GM19193 (cell line): ENCODE results near the gene DSCAML1.

Source experiments
- POLR2A ChIP-seq: IDR thresholded peaks from 4 replicates; pipeline ENCODE4 v1.6.1; 2011; ENCODE audit not compliant: insufficient read depth, insufficient read length; ENCODE audit errors: extremely low read depth

Gene DSCAML1

DNA sequence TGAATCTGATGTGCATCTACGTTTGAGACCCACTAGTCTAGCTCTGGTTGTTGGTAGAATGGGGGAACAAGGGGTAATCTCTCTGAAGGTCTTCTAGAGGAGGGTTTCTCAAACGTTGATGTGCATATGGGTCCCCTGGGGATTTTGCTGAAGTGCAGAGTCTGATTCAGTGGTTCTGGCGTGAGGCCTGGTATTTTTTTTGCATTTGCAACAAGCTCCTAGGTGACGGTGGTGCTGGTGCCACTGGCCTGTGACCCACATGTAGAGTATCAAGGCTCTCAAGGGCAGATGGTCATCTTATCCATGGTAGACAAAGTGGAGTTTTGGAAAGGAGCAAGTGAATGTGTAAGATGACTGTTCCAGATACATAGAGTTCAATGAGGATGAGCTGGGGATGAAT lies 372.2 kb downstream of the DSCAML1 start:
- no peak for TF ChIP-seq POLR2A

DNA sequence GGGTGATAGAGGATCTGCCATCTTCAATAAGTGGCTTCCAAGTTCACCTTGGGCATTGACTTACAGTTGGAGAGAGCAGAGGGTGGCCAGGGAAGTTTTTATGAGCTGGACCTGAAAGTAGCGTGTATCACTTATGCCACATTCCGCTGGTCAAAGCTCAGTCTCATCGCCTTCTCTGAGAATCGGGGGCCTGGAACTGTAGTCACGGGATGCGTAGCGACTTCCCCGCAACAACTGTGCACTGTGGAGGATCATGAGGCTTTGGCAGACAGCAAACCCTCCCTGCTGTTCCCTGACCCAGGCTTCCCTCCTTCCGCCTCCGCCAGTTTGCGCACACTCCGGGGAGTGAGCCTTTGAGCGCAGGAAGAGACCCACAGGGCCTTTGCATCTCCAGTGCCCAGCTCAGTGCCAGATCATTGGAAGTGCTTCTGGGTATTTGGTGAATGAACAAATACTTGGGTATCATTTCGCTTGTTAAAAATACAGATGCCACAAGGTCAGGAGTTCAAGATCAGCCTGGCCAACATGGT lies 373.9 kb downstream of the DSCAML1 start:
- no peak for TF ChIP-seq POLR2A

DNA sequence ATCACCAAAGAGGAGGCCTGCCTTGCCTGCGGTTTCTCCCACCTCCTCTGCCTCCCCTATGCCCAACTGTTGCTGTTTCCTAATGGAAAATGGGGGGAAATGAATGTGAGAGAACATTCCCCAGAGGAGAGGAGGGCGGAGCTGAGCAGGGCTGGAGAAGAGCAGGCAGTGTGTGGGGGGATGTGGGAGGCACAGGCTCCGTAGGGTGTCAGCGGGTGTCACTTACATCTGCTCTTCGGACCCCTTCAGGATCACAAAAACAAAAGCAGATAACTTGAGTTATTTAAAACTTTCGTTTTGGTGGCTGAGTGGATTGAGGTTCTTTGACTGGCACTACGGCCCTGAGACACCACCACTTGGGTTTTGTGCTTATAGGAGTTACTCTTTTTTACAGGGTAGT lies 375.5 kb downstream of the DSCAML1 start:
- no peak for TF ChIP-seq POLR2A

DNA sequence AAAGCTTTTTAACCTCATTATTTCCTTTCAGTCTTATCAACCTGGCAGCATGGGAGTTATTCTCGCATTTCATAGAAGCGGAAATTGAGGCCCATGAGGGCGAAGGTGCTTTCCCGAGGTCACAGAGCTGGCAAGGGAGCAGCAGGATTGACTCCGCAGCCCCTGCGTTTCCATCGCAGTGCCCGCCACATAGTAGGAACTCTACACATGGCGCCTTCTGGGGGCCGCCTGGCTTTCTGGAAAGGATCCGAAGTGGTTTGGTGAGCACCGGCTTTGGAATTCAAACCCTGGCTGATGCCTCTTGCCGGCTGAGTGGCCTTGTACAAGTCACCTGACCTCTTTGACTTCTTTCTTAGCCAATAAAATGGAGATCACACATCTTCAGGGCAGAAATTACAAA lies 376.0 kb downstream of the DSCAML1 start:
- no peak for TF ChIP-seq POLR2A

DNA sequence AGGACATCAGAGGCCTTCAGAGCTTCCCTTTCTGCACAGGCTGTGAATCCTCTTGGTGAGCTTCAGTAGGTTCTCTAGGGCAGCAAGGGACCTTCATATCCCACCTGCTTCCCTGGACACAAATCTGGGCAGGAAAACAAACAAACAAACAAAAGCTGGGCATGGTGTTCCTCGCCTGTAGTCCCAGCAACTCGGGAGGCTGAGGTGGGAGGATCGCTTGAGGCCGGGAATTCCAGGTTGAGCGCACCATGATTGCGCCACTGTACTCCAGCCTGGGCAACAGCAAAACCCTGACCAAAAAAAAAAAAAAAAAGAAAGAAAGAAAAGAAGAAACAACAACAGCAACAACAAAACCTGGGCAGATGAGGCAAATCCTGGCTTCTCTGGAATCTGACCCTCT lies 376.4 kb downstream of the DSCAML1 start:
- no peak for TF ChIP-seq POLR2A

DNA sequence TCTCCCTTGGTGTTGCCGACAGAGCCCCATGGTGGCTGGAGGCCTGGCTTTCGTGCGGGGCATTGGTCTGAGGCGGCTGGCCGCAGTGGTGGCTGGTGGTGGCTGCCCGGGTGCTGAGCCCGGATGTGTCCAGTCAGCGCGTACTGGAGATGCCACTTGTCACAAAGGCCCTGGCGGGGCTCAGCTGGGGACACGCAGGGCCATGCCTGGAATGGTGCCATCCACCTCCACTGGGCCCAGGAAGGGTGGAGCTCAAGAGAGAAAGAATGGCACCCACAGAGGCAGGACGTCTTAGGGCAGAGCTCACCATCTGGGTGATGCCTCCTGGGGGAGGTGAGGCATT lies 376.9 kb downstream of the DSCAML1 start:
- TF ChIP-seq POLR2A: no peak

DNA sequence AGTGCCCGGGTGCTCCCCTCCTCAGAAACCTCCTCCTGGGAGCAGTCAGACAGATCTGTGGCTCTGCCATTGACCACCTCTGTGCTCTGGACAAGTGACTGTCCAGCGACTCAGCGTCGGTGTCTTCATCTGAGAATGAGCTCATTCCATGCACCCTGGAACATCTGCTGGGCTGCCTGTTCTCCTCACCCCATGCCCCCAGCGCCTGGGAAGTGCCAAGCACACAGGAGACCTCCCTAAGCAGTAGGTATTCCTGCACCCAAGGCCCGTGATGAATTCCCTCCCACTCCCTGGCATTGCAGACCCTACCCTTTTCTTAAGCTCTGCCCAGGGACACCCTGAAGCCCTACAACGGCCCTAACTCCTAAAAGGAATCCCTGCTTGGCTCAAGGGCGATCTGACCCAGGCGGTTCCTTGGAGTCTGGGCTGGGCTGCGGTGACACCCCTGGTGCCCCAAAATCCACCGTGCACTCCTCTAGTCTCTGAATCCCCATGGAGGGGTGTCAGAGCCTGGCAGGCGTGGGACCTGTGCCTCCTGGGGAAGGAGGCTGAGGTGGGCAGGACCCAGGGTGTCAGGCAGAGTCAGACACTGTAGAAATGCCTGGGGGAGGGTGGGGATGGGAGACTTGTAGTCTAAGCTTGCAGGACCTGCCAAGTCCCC lies 377.4 kb downstream of the DSCAML1 start:
- TF ChIP-seq POLR2A: no peak

DNA sequence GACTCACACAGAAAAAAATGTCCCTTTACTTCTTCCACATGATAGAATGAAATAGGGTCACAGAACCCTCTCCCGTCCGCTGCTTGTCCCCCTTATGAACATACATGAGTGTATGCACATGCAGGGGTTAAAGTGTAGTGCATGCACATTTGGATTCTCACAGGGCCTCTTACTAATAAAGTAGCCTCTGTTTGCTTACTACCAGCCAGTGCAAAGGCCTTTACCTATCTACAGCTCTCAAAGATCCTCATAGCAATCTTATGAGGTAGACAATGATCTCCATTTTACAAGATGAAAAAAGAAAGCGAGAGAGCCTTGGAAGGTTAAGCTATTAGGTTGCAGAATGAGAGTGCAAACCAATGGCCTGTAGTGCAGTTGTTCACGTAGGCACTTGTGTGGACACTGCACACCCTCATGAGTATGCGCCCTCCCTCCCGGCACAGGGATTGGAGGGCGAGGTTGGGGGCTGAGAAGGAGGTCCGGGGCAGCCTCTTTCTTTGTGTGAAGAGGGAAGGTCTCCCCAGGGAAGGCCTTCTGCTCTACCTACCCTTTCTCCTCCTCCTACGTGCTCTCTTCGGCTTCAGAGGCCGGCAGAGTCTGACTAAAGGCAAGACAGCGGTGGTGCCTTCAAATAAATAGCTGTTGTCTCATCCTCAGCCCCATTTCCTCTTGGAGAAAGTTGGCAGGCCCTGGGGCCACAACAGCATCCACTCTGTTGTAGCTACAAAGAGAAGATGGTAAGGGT lies 378.1 kb downstream of the DSCAML1 start:
- TF ChIP-seq POLR2A: no peak

DNA sequence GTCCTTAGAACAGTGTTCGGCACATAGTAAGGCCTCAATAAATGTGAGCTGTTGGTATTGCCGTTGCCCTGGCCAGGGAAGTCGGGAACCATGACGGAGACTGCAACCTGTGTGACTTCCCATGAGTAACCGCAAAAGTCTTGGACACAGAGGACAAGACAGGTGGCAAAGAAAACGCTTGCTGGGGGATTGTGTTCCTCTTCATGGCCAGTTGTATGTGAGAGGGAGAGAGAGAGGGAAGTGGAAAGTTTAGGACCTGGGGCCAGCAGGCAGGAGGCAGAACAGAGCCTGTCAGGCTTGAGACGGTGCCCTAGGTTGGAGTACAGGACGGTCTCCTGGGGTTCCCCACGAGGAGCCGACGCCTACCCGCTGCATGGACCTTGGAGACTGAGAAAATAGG lies 379.2 kb downstream of the DSCAML1 start:
- no peak for TF ChIP-seq POLR2A

DNA sequence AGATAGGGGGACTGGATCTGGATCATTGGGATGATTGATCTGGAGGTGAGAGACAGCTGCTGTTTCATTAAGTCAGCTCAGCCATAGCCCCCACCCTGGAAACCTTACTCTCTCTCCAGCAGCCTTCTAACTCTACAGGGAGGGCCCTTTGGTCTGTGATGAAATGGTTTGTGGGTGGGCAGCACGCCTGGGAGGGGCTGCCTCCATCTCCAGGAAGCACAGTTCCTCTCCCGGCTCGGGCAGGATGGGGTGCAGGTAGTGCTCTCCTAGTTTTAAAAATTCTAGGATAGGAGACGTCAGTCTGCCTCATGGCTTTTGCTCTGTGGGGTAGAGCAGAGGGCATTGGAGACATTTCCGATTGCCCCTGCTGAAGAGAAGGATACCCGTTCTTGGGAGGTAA lies 379.7 kb downstream of the DSCAML1 start:
- no peak for TF ChIP-seq POLR2A

DNA sequence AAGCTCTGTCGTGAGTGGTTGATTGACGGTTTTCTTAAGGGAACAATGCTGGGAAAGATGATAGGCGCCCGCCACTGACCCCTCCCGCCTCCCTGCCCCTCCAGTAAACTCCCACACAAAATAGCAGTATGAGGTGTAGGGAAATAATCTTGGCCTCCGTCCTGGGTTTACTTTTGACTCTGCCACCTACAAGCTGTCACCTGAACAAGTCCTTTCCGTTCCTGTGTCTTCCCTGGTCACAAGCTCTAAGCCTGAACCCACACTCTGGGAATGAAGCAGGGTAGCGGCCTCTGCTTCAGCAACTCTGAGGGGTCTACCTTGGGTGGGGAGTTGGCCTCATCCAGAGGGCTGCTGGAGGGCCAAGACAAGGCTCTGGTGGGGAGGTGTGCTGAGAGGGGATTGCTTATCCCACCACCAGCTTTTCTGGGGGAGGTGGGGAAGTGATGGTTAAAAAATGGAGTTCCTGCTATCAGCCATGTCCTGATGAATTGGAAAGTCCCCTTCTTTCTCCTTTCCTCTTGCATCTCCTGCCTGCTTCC lies 381.6 kb downstream of the DSCAML1 start:
- no peak for TF ChIP-seq POLR2A

DNA sequence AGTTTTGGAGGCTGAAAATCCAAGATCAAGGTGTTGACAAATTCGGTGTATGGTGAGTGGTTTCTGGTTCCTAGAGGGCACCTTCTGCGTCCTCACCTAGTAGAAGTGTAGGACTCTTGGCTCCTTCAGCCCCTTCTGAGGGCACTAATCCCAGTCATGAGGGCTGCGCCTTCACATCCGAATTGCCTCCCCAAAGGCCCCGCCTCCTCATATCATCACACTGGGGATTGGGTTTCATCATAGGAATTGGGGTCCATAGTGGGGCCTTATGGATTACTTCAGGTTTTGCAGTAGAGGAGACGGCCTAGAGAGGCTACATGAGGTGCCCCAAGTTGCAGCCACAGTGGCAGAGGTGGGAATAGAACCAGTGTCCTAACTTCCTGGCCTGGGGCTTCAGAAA lies 382.3 kb downstream of the DSCAML1 start:
- no peak for TF ChIP-seq POLR2A

DNA sequence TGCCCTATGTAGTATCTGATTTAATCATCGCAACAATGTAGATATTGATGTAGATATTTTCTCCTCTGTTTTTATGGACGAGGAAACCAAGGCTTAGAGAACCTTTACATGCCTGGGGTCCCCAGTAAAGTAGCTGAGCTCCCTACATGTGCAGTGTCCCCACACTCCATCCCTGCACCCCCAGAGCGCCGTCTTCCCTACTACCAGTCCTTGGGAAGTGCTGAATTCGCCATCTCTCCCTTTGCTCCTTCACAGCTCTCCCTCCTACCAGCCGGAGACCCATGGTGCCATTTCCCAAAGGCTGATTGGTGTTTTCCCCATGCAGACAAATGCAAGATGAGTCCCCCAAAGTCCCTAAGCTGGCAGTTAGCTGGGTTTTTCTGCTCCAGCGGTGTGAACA lies 383.4 kb downstream of the DSCAML1 start:
- no peak for TF ChIP-seq POLR2A

DNA sequence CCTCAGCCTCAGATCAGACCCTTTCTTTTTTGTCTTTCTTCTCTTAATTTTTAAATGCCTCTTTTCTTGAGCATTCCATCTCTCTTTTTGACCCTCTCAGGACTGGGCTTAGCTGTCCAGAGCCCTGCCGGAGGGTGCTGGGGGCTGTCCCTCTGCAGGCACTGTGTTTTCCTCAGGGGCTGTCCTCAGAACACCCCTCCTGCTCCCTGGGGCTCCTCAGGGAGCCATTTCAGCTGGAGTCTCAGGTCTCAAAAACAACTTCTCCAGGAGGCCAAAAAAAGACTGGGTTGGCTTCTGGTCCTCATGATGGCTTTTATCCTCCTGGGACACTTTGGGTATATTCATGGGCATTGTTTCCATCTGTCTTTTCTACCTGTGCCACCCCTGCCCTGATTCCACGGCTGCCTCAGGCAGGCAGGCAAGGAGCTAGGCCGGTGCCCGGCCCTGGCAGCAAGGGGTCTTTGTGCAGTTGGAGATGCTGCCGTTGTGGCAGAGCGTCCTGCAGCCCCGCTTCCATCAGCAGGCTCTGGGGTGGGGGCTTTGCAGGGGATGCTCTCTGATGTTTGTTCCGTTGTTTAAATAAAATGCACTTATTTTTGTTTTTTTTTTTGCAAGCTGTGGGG lies 384.3 kb downstream of the DSCAML1 start:
- no peak for TF ChIP-seq POLR2A

DNA sequence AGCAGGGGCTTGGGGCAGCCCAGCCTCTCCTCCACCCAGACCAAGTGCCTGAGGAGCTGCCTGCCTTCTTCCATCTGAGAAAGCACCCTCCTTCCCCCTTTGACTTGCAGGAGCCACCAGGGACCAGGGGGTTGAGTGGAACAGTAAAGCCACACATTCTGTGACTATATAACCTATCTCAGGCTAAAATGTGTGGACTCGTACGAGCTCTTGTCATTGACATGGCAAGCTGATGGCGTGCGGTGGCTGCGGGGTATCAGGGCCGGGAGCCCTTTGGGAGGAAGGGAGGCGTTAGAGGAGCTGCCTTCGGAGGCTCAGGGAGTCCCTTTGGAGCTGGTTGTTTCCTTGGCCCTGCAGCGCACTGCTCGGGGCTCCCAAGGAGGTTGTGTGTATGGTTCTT lies 384.8 kb downstream of the DSCAML1 start:
- no peak for TF ChIP-seq POLR2A

DNA sequence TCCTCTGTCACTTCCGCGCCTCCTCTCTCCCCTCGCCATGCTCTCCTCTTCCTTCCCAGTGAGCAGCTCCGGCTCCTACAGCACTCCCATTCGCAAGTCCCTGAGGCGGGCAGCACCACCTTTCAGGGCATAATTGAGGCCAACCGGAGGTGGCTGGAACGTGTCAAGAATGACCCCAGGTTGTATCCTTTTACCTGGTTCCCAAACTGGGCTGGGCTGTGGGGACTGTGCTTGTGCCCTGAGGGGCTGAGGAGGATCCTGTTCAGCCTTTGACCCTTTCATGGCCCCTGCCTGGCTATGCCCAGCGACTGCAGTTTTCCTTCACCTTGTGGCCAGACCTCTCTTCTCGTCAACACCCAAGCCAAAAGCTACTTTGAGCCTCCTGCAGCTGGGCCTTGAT lies 385.3 kb downstream of the DSCAML1 start:
- no peak for TF ChIP-seq POLR2A
